Adrenal gland (tissue), 12 donors: Measurements from ENCODE around the gene RIPOR3. TPM values are rescaled to one million over a fixed set of nuclear protein-coding genes. Genes with fewer than 3 reads are reported as not detected.

ENCODE experiments used
- DNase-seq, 7 donors: peaks; one replicate each; pipeline ENCODE4 v3.0.0-alpha.2; 2019 to 2020
- H3K27ac ChIP-seq, 5 donors: fragments of 200-600 bp; sonication (generic) in 4 of 5; 1 replicate in 3 of 5; 2 replicates in 2 of 5; pipeline versions ENCODE4 v1.5.1 to v1.8.0; 2016 to 2020; ENCODE audit warnings: mild to moderate bottlenecking in 1 of 5
- H3K27me3 ChIP-seq: fragments of 200-600 bp; 2 replicates; pipeline ENCODE4 v1.8.0; 2021
- H3K36me3 ChIP-seq, 2 donors: fragments of 200-600 bp; replicated peaks in 1 of 2; 1 replicate in 1 of 2; 2 replicates in 1 of 2; pipeline versions ENCODE4 v1.5.1 to v1.8.0; 2018 to 2022
- H3K4me1 ChIP-seq, 2 donors: fragments of 200-600 bp; replicated peaks in 1 of 2; 1 replicate in 1 of 2; 2 replicates in 1 of 2; pipeline versions ENCODE4 v1.5.1 to v1.8.0; 2018 to 2021
- H3K4me3 ChIP-seq, 4 donors: fragments of 200-600 bp; sonication (generic) in 3 of 4; one replicate each; pipeline ENCODE4 v1.5.1; 2016 to 2018
- H3K9me3 ChIP-seq, 3 donors: fragments of 200-600 bp; sonication (generic) in 1 of 3; replicated peaks in 1 of 3; 1 replicate in 2 of 3; 2 replicates in 1 of 3; pipeline versions ENCODE4 v1.5.1 to v1.8.0; 2016 to 2021
- CTCF ChIP-seq, 6 experiments: fragments of 450-650 bp in 4 of 6; fragments of 200-600 bp in 2 of 6; sonication (generic) in 1 of 6; IDR thresholded peaks; 1 replicate in 5 of 6; 2 replicates in 1 of 6; pipeline versions ENCODE4 v1.5.1 to v1.8.0; 2016 to 2021; ENCODE audit warnings: antibody characterized with exemption in 6 of 6, mild to moderate bottlenecking in 2 of 6, moderate library complexity in 1 of 6
- POLR2A ChIP-seq, 2 donors: fragments of 450-650 bp; IDR thresholded peaks; one replicate each; pipeline ENCODE4 v1.6.1; 2017; ENCODE audit warnings: antibody characterized with exemption in 2 of 2, mild to moderate bottlenecking in 2 of 2, moderate library complexity in 1 of 2
- WGBS, 4 donors: extraction: QIAGEN DNeasy Blood & Tissue Kit in 2 of 4; methylation state at CpG; one replicate each; pipeline versions ENCODE4 v1.1.5 to v1.1.7; 2013 to 2017; 5-methylcytosine and 5-hydroxymethylcytosine counted together
- intact Hi-C, 2 donors: fragments of 100-400 bp; cut with DNase I; formaldehyde crosslinking; loops; one replicate each; pipeline versions ENCODE4 v1.14.1 to v1.15.0; 2022 to 2023
- polyA plus RNA-seq, 3 donors: library from polyadenylated mRNA; stranded (reverse); fragments of 200-250 nt in 2 of 3; fragments of 350-450 nt in 1 of 3; fragmentation: Illumina TruSeq in 1 of 3; extraction: RNeasy Lipid Tissue Mini Kit (QIAGEN cat#74804) in 1 of 3; gene quantifications; one replicate each; pipeline ENCODE4 v1.2.3, GENCODE V29; 2013 to 2014
- total RNA-seq, 9 donors: library from RNA; depleted of rRNA in 4 of 9; stranded (reverse); fragments of >200 nt in 4 of 9; fragments of 120-200 nt in 1 of 9; fragmentation: NEBNext Ultra II Directional in 1 of 9; extraction: Animal tissue kit (Norgen Biotek cat#: 25700) in 1 of 9; gene quantifications; one replicate each; pipeline versions ENCODE4 v1.1.0 to v1.2.4, GENCODE V29; 2013 to 2023
- donor health status: healthy with polysubstance abuse.
- donor health status: Bipolar disorder and iron deficiency.
- donor health status: DM: yes; HTN: yes; CAD: no.
- donor health status: DM: no; HTN: no; CAD: no.
- donor health status: DM: no; HTN: no; CAD: no.
- donor health status: DM: yes; HTN: yes; CAD: no.

The RIPOR3 gene
- total and polyA plus RNA-seq, 12 donors = 3.4 to 135 (median 23.7) TPM

DNA sequence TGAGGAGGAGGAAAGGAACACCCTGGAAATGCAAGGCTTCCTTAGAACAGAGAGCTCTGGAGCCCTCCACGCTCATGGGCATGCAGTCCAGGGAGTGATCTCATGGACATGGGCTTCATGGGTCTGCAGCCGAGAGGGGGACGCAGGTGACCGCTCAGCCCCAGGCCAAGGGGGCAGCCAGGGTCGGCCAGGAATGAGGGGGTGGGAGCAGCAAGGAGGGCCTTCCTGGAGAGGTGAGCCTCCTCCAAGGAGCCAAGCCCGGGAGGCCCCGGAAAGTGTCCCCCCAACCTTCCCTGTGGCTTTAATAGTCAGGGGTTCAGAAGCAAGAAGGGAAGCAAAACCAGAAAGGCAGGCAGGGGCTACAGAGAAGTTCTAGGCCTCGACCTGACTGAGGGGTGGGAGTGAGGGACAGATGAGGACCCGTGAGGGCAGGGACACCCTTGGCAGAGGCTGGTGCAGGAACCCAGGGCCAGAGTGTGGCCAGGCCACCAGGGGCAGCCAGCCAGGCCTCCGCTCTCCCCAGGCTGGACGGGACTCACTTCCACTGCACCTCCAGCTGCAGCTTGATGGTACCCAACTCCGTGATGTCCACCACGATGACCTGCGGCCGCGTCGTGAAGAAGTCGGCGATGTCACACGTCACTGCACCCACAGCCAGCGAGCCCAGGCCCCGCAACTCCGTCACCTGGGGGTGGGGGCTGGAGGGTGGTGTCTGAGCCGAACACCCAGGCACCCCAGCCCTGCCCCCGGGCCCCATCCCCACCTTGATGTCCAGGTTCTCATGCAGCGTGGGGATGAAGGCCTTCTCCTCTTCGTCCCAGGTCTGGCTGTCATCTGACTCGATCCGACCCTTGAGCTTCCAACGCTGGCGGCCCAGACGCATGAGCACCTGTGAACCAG is 83.2 kb downstream of the RIPOR3 start:
- Histone ChIP-seq H3K36me3 (no peaks in the 10 kb centered on the region), H3K27ac (no peak overlapping the region), H3K27me3 (no peaks in the 10 kb centered on the region), H3K4me3 (no peak overlapping the region), H3K4me1 (peaks cover 5 to 8% of the 10 kb centered on the region in 2 donors), H3K9me3 (no peaks in the 10 kb centered on the region)
- no peak for TF ChIP-seq CTCF (IDR thresholded peaks at IDR 0.05)
- no peak for TF ChIP-seq POLR2A (IDR thresholded peaks at IDR 0.05)
- intact Hi-C loops = no loop called here
- DNase-seq = no peak
- 93 to 96% (median 94%) methylated on average over 20 to 32 of the region's 32 CpGs for WGBS, 4 donors

GRCh38 chr20:50607436-50607835 is 83.9 kb downstream of the RIPOR3 start:
- Histone ChIP-seq H3K27ac (no peak overlapping the region), H3K4me3 (no peak overlapping the region), H3K27me3 (no peaks in the 10 kb centered on the region), H3K9me3 (no peaks in the 10 kb centered on the region), H3K4me1 (peaks cover 5 to 8% of the 10 kb centered on the region in 2 donors), H3K36me3 (no peaks in the 10 kb centered on the region)
- 83 to 91% (median 89%) methylated on average over 1 to 9 of the region's 9 CpGs for WGBS, 4 donors
- no peak for DNase-seq
- intact Hi-C loops = no loop called here
- no peak for TF ChIP-seq POLR2A (IDR thresholded peaks at IDR 0.05)
- no peak for TF ChIP-seq CTCF (IDR thresholded peaks at IDR 0.05)

GRCh38 chr20:50605136-50605535 is 86.2 kb downstream of the RIPOR3 start:
- H3K27me3 ChIP-seq = no peaks in the 10 kb centered on the region
- no peaks in the 10 kb centered on the region for H3K9me3 ChIP-seq
- H3K27ac ChIP-seq = no peak overlapping the region
- H3K36me3 ChIP-seq = no peaks in the 10 kb centered on the region
- WGBS, 4 donors = 92 to 97% (median 93%) methylated on average over 5 of the region's 5 CpGs
- intact Hi-C loops = no loop called here
- no peaks in the 10 kb centered on the region for H3K4me1 ChIP-seq
- no peak overlapping the region for H3K4me3 ChIP-seq
- no peak for TF ChIP-seq POLR2A (IDR thresholded peaks at IDR 0.05)
- TF ChIP-seq CTCF (IDR thresholded peaks at IDR 0.05) = no peak
- DNase-seq = no peak

GRCh38 chr20:50604451-50604850 is 86.9 kb downstream of the RIPOR3 start:
- DNase-seq = no peak
- no peaks in the 10 kb centered on the region for H3K36me3 ChIP-seq
- H3K27me3 ChIP-seq = no peaks in the 10 kb centered on the region
- H3K4me1 ChIP-seq = no peaks in the 10 kb centered on the region
- H3K9me3 ChIP-seq = no peaks in the 10 kb centered on the region
- no peak overlapping the region for H3K4me3 ChIP-seq
- no peak overlapping the region for H3K27ac ChIP-seq
- WGBS, 4 donors = 77 to 92% (median 86%) methylated on average over 5 to 12 of the region's 12 CpGs
- intact Hi-C loops = no loop called here
- TF ChIP-seq POLR2A (IDR thresholded peaks at IDR 0.05) (no peak), CTCF (IDR thresholded peaks at IDR 0.05) (no peak)
